Spleen (tissue), 11 donors: ENCODE results near the gene PLEKHJ1. TPM values are rescaled to one million over a fixed set of nuclear protein-coding genes. Genes with fewer than 3 reads are reported as not detected.

Experiments used
- DNase-seq: peaks from one replicate; pipeline ENCODE4 v3.0.0-alpha.2; 2020
- H3K27ac ChIP-seq, 8 donors: fragments of 200-600 bp; sonication (generic) in 7 of 8; 1 replicate in 4 of 8; 2 replicates in 4 of 8; pipeline versions ENCODE4 v1.5.0 to v1.8.0; 2016 to 2021; ENCODE audit warnings: inconsistent platforms in 4 of 8, mild to moderate bottlenecking in 4 of 8, moderate library complexity in 1 of 8
- H3K27me3 ChIP-seq, 7 donors: fragments of 200-600 bp; sonication (generic) in 6 of 7; replicated peaks in 1 of 7; 1 replicate in 4 of 7; 2 replicates in 3 of 7; pipeline versions ENCODE4 v1.5.0 to v1.8.0; 2016 to 2021; ENCODE audit warnings: inconsistent platforms in 3 of 7, mild to moderate bottlenecking in 1 of 7
- H3K36me3 ChIP-seq, 6 donors: fragments of 200-600 bp; sonication (generic) in 5 of 6; 1 replicate in 4 of 6; 2 replicates in 2 of 6; pipeline versions ENCODE4 v1.5.0 to v1.8.0; 2016 to 2021; ENCODE audit warnings: inconsistent platforms in 2 of 6
- H3K4me1 ChIP-seq, 6 donors: fragments of 200-600 bp; sonication (generic) in 5 of 6; 1 replicate in 3 of 6; 2 replicates in 3 of 6; pipeline versions ENCODE4 v1.5.0 to v1.8.0; 2016 to 2021; ENCODE audit warnings: inconsistent platforms in 3 of 6
- H3K4me3 ChIP-seq, 8 donors: fragments of 200-600 bp; sonication (generic) in 7 of 8; 1 replicate in 4 of 8; 2 replicates in 4 of 8; pipeline versions ENCODE4 v1.5.0 to v1.8.0; 2016 to 2021; ENCODE audit warnings: inconsistent platforms in 4 of 8, mild to moderate bottlenecking in 4 of 8, moderate library complexity in 2 of 8
- H3K9me3 ChIP-seq, 8 donors: fragments of 200-600 bp; sonication (generic) in 7 of 8; 1 replicate in 4 of 8; 2 replicates in 4 of 8; pipeline versions ENCODE4 v1.5.0 to v1.8.0; 2016 to 2021; ENCODE audit warnings: inconsistent platforms in 4 of 8
- POLR2A ChIP-seq, 3 donors: fragments of 450-650 bp; IDR thresholded peaks; one replicate each; pipeline ENCODE4 v1.5.1; 2017; ENCODE audit warnings: antibody characterized with exemption in 3 of 3, mild to moderate bottlenecking in 1 of 3
- POLR2AphosphoS5 ChIP-seq, 3 donors: sonication (generic); formaldehyde crosslinking; IDR thresholded peaks; one replicate each; pipeline ENCODE4 v1.5.1; 2017; ENCODE audit warnings: antibody characterized with exemption in 3 of 3
- WGBS, 5 donors: extraction: QIAGEN DNeasy Blood & Tissue Kit in 3 of 5; methylation state at CpG; one replicate each; pipeline versions ENCODE4 v1.1.5 to v1.1.7; 2013 to 2018; 5-methylcytosine and 5-hydroxymethylcytosine counted together
- intact Hi-C: fragments of 100-400 bp; cut with DNase I; formaldehyde crosslinking; loops from one replicate; pipeline ENCODE4 v1.15.0; 2023; ENCODE audit warnings: low total_unique reads
- polyA plus RNA-seq, 3 donors: library from polyadenylated mRNA; stranded (reverse); fragments of 200-250 nt; gene quantifications; one replicate each; pipeline ENCODE4 v1.2.1, GENCODE V29; 2013
- total RNA-seq, 7 donors: library from RNA; depleted of rRNA in 3 of 7; stranded (reverse); fragments of >200 nt in 3 of 7; fragmentation: NEBNext Ultra II Directional in 4 of 7; extraction: Animal tissue kit (Norgen Biotek cat#: 25700) in 4 of 7; gene quantifications; one replicate each; pipeline versions ENCODE4 v1.1.0 to v1.2.1, GENCODE V29; 2016 to 2021
- TF ChIP-seq, protein P1 (sequence below), 11 experiments: fragments of 200-600 bp in 7 of 11; fragments of 450-650 bp in 4 of 11; sonication (generic) in 4 of 11; IDR thresholded peaks in 8 of 11; conservative IDR thresholded peaks in 3 of 11; 1 replicate in 7 of 11; 2 replicates in 4 of 11; pipeline versions ENCODE4 v1.4.0 to v1.8.0; 2016 to 2021; ENCODE audit warnings: antibody characterized with exemption in 11 of 11, inconsistent platforms in 4 of 11, mild to moderate bottlenecking in 1 of 11
- donor health status: healthy with polysubstance abuse.
- donor health status: DM: no; HTN: no; CAD: no; lungs with moderate emphysema.
- donor health status: DM: no; HTN: no; CAD: no.
- donor health status: Bipolar disorder and iron deficiency.
- donor health status: healthy.
- donor health status: DM: no; HTN: no; CAD: no.
- donor health status: DM: yes; HTN: yes; CAD: no.

Gene PLEKHJ1
- total and polyA plus RNA-seq, 10 donors = 37.7 to 117 (median 57.4) TPM

DNA sequence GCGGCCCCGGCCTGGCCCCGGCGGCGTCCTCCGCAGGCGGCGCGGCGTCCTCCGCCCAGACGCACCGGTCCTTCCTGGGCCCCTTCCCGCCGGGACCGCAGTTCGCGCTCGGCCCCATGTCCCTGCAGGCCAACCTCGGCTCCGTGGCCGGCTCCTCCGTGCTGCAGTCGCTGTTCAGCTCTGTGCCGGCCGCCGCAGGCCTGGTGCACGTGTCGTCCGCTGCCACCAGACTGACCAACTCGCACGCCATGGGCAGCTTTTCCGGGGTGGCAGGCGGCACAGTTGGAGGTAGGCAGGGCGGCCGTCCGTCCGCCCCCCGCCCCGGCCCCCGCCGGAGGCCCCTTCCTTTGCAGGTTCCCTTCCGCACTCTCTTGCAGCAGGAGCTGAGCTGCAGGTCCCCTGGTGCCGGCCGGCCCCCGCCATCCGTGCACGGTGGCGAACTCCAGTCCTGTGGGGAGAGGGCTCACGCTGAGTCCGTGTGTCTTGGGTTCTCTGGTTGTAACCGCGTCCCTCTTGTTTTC, 9.2 kb downstream of the PLEKHJ1 start:
- 95 to 97% (median 96%) methylated on average over 39 to 53 of the region's 53 CpGs for WGBS, 5 donors
- Histone ChIP-seq H3K27ac (peak overlapping the region in 4 of 8 donors; percentile 56 to 70 (median 64)), H3K4me1 (peaks cover 0 to 65% (median 15%) of the 10 kb centered on the region in 6 donors), H3K27me3 (no peaks in the 10 kb centered on the region), H3K9me3 (no peaks in the 10 kb centered on the region), H3K36me3 (peaks cover 0 to 100% (median 81%) of the 10 kb centered on the region in 6 donors), H3K4me3 (peak overlapping the region in 1 of 8 donors; percentile 25)
- no peak for TF ChIP-seq POLR2A (IDR thresholded peaks at IDR 0.05)
- TF ChIP-seq POLR2AphosphoS5 (IDR thresholded peaks at IDR 0.05) = peak in 2 of 3 donors; percentile 5 to 15
- no peak for DNase-seq
- intact Hi-C loops = no loop called here

DNA sequence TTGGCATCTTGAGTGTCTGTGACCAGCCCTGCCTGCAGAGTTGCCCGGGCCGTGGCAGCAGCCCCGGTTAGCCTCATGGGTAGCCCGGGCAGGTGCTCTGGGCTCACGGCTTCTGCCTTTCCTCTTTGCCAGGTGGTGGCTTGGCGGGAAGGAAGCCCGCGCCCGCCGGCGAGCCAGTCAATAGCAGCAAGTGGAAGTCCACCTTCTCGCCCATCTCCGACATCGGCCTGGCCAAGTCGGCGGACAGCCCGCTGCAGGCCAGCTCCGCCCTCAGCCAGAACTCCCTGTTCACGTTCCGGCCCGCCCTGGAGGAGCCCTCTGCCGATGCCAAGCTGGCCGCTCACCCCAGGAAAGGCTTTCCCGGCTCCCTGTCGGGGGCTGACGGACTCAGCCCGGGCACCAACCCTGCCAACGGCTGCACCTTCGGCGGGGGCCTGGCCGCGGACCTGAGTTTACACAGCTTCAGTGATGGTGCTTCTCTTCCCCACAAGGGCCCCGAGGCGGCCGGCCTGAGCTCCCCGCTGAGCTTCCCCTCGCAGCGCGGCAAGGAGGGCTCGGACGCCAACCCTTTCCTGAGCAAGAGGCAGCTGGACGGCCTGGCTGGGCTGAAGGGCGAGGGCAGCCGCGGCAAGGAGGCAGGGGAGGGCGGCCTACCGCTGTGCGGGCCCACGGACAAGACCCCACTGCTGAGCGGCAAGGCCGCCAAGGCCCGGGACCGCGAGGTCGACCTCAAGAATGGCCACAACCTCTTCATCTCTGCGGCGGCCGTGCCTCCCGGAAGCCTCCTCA, 9.9 kb downstream of the PLEKHJ1 start:
- Histone ChIP-seq H3K36me3 (peaks cover 0 to 100% (median 83%) of the 10 kb centered on the region in 6 donors), H3K27ac (no peak overlapping the region), H3K4me1 (peaks cover 0 to 63% (median 15%) of the 10 kb centered on the region in 6 donors), H3K9me3 (no peaks in the 10 kb centered on the region), H3K27me3 (no peaks in the 10 kb centered on the region), H3K4me3 (no peak overlapping the region)
- WGBS, 5 donors = 93 to 96% (median 94%) methylated on average over 36 to 59 of the region's 59 CpGs
- TF ChIP-seq POLR2A (IDR thresholded peaks at IDR 0.05) = no peak
- TF ChIP-seq POLR2AphosphoS5 (IDR thresholded peaks at IDR 0.05) = peak in 2 of 3 donors; percentile 9 to 37
- intact Hi-C loops = no loop called here
- no peak for DNase-seq

DNA sequence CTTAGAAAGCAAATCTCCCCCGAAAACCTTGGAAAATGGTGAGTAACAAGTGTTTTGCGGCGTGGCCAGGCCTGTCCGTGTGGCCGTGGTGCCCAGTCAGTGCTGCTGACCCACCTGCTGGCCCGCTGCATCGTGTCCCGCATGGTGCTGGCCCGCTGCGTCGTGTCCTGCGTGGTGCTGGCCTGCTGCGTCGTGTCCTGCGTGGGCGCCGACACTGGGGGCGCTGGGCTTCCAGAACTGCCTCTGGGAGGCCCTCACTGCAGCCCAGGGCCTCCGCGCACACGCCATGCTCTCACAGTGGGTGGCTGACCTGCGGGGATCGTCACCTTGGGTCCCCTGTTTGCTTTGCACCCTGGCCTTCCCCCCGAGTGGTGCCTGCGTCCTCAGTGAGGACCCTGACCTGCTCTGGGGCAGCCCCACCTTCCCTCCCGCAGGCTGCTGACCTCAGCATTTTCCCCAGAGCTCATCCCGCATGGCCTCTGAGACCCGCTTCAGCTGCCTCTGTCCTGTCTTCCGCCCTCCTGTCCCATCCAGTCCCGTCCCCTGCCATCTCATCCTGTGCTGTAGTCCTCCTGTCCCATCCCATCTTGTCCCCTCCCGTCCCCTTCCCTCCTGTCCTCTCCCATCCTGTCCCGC, 10.6 kb downstream of the PLEKHJ1 start:
- Histone ChIP-seq H3K4me3 (no peak overlapping the region), H3K27ac (peak overlapping the region in 3 of 8 donors; percentile 69 to 78 (median 75)), H3K36me3 (peaks cover 0 to 100% (median 84%) of the 10 kb centered on the region in 6 donors), H3K4me1 (peaks cover 0 to 61% (median 15%) of the 10 kb centered on the region in 6 donors), H3K27me3 (no peaks in the 10 kb centered on the region), H3K9me3 (no peaks in the 10 kb centered on the region)
- no peak for DNase-seq
- 94 to 96% (median 95%) methylated on average over 22 to 32 of the region's 32 CpGs for WGBS, 5 donors
- intact Hi-C loops = no loop called here
- TF ChIP-seq POLR2AphosphoS5 (IDR thresholded peaks at IDR 0.05) = peak in 1 of 3 donors; percentile 38
- TF ChIP-seq, protein P1, sequence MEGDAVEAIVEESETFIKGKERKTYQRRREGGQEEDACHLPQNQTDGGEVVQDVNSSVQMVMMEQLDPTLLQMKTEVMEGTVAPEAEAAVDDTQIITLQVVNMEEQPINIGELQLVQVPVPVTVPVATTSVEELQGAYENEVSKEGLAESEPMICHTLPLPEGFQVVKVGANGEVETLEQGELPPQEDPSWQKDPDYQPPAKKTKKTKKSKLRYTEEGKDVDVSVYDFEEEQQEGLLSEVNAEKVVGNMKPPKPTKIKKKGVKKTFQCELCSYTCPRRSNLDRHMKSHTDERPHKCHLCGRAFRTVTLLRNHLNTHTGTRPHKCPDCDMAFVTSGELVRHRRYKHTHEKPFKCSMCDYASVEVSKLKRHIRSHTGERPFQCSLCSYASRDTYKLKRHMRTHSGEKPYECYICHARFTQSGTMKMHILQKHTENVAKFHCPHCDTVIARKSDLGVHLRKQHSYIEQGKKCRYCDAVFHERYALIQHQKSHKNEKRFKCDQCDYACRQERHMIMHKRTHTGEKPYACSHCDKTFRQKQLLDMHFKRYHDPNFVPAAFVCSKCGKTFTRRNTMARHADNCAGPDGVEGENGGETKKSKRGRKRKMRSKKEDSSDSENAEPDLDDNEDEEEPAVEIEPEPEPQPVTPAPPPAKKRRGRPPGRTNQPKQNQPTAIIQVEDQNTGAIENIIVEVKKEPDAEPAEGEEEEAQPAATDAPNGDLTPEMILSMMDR (IDR thresholded peaks at IDR 0.05 in 8 of 11, conservative IDR thresholded peaks at IDR 0.05 in 3 of 11) = no peak

DNA sequence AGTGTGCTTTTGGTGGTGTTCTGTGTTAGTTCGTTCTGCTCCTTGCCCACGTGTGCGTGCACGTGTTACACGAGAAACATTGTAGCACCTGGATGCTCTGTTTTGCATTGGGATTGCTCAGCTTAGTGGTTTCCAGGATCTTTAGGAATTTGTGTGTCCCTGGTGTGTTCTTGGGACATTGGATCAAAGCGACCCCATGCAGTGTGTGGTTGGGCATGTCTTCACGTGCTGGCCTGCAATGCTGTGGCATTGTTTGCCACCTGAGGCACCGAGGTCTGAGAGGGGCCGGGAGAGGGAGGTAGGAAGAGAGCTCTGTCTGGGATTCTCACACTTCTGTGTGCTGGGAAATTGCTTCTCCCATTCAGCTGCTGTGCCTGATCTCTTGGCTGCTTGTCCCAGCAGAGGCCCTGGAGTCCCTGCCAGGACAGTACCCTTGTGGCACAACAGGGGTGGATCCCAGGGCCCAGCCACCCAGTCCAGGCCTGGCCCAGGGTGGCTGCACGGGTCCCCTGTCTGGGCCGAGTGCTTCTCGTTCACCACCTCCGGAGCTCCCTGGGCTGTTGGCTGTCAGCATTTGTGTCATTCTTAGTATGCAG, 11.3 kb downstream of the PLEKHJ1 start:
- H3K27ac ChIP-seq = peak overlapping the region in 5 of 8 donors; percentile 49 to 78 (median 69)
- H3K4me1 ChIP-seq = peaks cover 0 to 61% (median 15%) of the 10 kb centered on the region in 6 donors
- H3K4me3 ChIP-seq = no peak overlapping the region
- H3K27me3 ChIP-seq = no peaks in the 10 kb centered on the region
- 90 to 94% (median 93%) methylated on average over 12 to 13 of the region's 13 CpGs for WGBS, 5 donors
- H3K36me3 ChIP-seq = peaks cover 0 to 100% (median 84%) of the 10 kb centered on the region in 6 donors
- no peak for TF ChIP-seq POLR2AphosphoS5 (IDR thresholded peaks at IDR 0.05)
- TF ChIP-seq, protein P1 (IDR thresholded peaks at IDR 0.05 in 8 of 11, conservative IDR thresholded peaks at IDR 0.05 in 3 of 11) = no peak
- no peaks in the 10 kb centered on the region for H3K9me3 ChIP-seq
- intact Hi-C loops = no loop called here
- DNase-seq = no peak
